Neuronal stem cell (in vitro differentiated cells): ENCODE data around the gene MYF5.

Experiments
- DNase-seq: peaks from one replicate; pipeline ENCODE4 v3.0.0-alpha.2; 2013; ENCODE audit warnings: low spot score
- H2AFZ ChIP-seq: one replicate; pipeline ENCODE4 v1.6.1; 2013; ENCODE audit warnings: mild to moderate bottlenecking, low read length, inconsistent platforms
- H2AK5ac ChIP-seq: 2 replicates; pipeline ENCODE4 v1.6.1; 2013; ENCODE audit warnings: low read depth, mild to moderate bottlenecking, inconsistent platforms, low read length, moderate library complexity, mixed read lengths
- H2BK120ac ChIP-seq: 2 replicates; pipeline ENCODE4 v1.6.1; 2013; ENCODE audit warnings: low read depth, mild to moderate bottlenecking, inconsistent platforms, low read length, moderate library complexity, mixed read lengths
- H2BK12ac ChIP-seq: one replicate; pipeline ENCODE4 v1.6.1; 2013; ENCODE audit warnings: low read length, inconsistent platforms
- H2BK15ac ChIP-seq: 2 replicates; pipeline ENCODE4 v1.6.1; 2013; ENCODE audit warnings: mild to moderate bottlenecking, low read length, inconsistent platforms, mixed read lengths
- H2BK5ac ChIP-seq: one replicate; pipeline ENCODE4 v1.6.1; 2013; ENCODE audit warnings: inconsistent platforms, mild to moderate bottlenecking, low read length, moderate library complexity
- H3K14ac ChIP-seq: one replicate; pipeline ENCODE4 v1.6.1; 2013; ENCODE audit warnings: low read length, inconsistent platforms
- H3K18ac ChIP-seq: 2 replicates; pipeline ENCODE4 v1.6.1; 2013; ENCODE audit warnings: low read length, inconsistent platforms
- H3K23ac ChIP-seq: 2 replicates; pipeline ENCODE4 v1.6.1; 2013; ENCODE audit warnings: low read depth, mild to moderate bottlenecking, mixed read lengths, low read length, inconsistent platforms; ENCODE audit not compliant: poor library complexity
- H3K27ac ChIP-seq: replicated peaks from 3 replicates; pipeline ENCODE4 v1.5.1; 2013; ENCODE audit warnings: low read length, inconsistent platforms
- H3K27me3 ChIP-seq, 3 experiments: 2 replicates each; pipeline ENCODE4 v1.6.1; 2013; ENCODE audit warnings: low read length in 3 of 3, mild to moderate bottlenecking in 2 of 3, inconsistent platforms in 1 of 3, low read depth in 1 of 3, mixed read lengths in 1 of 3, moderate library complexity in 1 of 3; ENCODE audit not compliant: control insufficient read depth in 3 of 3, insufficient read depth in 3 of 3
- H3K36me3 ChIP-seq, 2 donors: replicated peaks in 1 of 2; 2 replicates each; pipeline ENCODE4 v1.6.1; 2013; ENCODE audit warnings: low read length in 2 of 2; ENCODE audit not compliant: control insufficient read depth in 2 of 2, insufficient read depth in 2 of 2
- H3K4ac ChIP-seq: 2 replicates; pipeline ENCODE4 v1.6.1; 2013; ENCODE audit warnings: inconsistent platforms, mild to moderate bottlenecking, low read length, moderate library complexity
- H3K4me1 ChIP-seq, 2 donors: 1 replicate in 1 of 2; 2 replicates in 1 of 2; pipeline ENCODE4 v1.6.1; 2013; ENCODE audit warnings: low read length in 2 of 2, low read depth in 1 of 2; ENCODE audit not compliant: control insufficient read depth in 2 of 2, insufficient read depth in 1 of 2
- H3K4me2 ChIP-seq: one replicate; pipeline ENCODE4 v1.6.1; 2013; ENCODE audit warnings: mild to moderate bottlenecking, low read length, inconsistent platforms; ENCODE audit not compliant: insufficient read depth, poor library complexity, severe bottlenecking
- H3K4me3 ChIP-seq, 2 donors: 2 replicates each; pipeline ENCODE4 v1.5.1; 2013; ENCODE audit warnings: low read length in 2 of 2, mild to moderate bottlenecking in 2 of 2, inconsistent platforms in 1 of 2, moderate library complexity in 1 of 2
- H3K79me1 ChIP-seq: one replicate; pipeline ENCODE4 v1.6.1; 2013; ENCODE audit warnings: low read depth, mild to moderate bottlenecking, inconsistent platforms, low read length, moderate library complexity
- H3K9ac ChIP-seq: one replicate; pipeline ENCODE4 v1.6.1; 2013; ENCODE audit warnings: mild to moderate bottlenecking, low read depth, low read length, inconsistent platforms; ENCODE audit not compliant: poor library complexity
- H3K9me3 ChIP-seq, 2 donors: replicated peaks in 1 of 2; 2 replicates each; pipeline versions ENCODE3 to v1.6.1; 2013; ENCODE audit warnings: low read length in 2 of 2, mild to moderate bottlenecking in 2 of 2, inconsistent platforms in 1 of 2, low read depth in 1 of 2, mixed read lengths in 1 of 2, moderate library complexity in 1 of 2; ENCODE audit not compliant: control insufficient read depth in 2 of 2, insufficient read depth in 1 of 2
- H4K8ac ChIP-seq: one replicate; pipeline ENCODE4 v1.6.1; 2013; ENCODE audit warnings: low read depth, mild to moderate bottlenecking, inconsistent platforms, low read length, moderate library complexity
- H4K91ac ChIP-seq: one replicate; pipeline ENCODE4 v1.6.1; 2013; ENCODE audit warnings: low read length, low read depth, mild to moderate bottlenecking, inconsistent platforms; ENCODE audit not compliant: poor library complexity
- WGBS, 2 donors: extraction: QIAGEN DNeasy Blood & Tissue Kit; methylation state at CpG; one replicate each; pipeline ENCODE4 v1.1.7; 2013; ENCODE audit warnings: missing lambda C conversion rate in 2 of 2, mixed read lengths in 1 of 2; ENCODE audit not compliant: insufficient read length in 2 of 2, insufficient replicate concordance in 1 of 2; ENCODE audit errors: extremely low coverage in 2 of 2; 5-methylcytosine and 5-hydroxymethylcytosine counted together

Gene MYF5

GRCh38 chr12:80684077-80684495, 32.6 kb upstream of the MYF5 start:
- Histone ChIP-seq H3K4me2 (no peak overlapping the region), H3K27ac (no peak overlapping the region), H2AK5ac (no peak overlapping the region), H3K9me3 (no peaks in the 10 kb centered on the region), H3K27me3 (no peaks in the 10 kb centered on the region), H2BK120ac (no peak overlapping the region), H2BK5ac (no peak overlapping the region), H3K14ac (no peak overlapping the region), H4K8ac (no peak overlapping the region), H3K36me3 (no peaks in the 10 kb centered on the region), H3K4ac (no peak overlapping the region), H3K79me1 (no peaks in the 10 kb centered on the region), H3K4me1 (no peaks in the 10 kb centered on the region), H2BK12ac (no peak overlapping the region), H3K18ac (no peak overlapping the region), H3K23ac (no peak overlapping the region), H4K91ac (no peak overlapping the region), H3K9ac (no peak overlapping the region), H2BK15ac (no peak overlapping the region), H2AFZ (no peak overlapping the region), H3K4me3 (no peak overlapping the region)
- no CpG with 5 or more reads among the region's 7 CpGs for WGBS, 2 donors
- DNase-seq: no peak

GRCh38 chr12:80690090-80690489, 26.6 kb upstream of the MYF5 start:
- WGBS, 2 donors: no CpG with 5 or more reads among the region's 1 CpG
- H3K4me3 ChIP-seq: no peak overlapping the region
- H2BK15ac ChIP-seq: no peak overlapping the region
- no peaks in the 10 kb centered on the region for H3K27me3 ChIP-seq
- H3K23ac ChIP-seq: no peak overlapping the region
- H3K18ac ChIP-seq: no peak overlapping the region
- no peak overlapping the region for H3K4me2 ChIP-seq
- DNase-seq: no peak
- no peaks in the 10 kb centered on the region for H3K79me1 ChIP-seq
- no peaks in the 10 kb centered on the region for H3K36me3 ChIP-seq
- H4K91ac ChIP-seq: no peak overlapping the region
- H2BK120ac ChIP-seq: no peak overlapping the region
- no peaks in the 10 kb centered on the region for H3K9me3 ChIP-seq
- no peak overlapping the region for H3K14ac ChIP-seq
- H2BK5ac ChIP-seq: no peak overlapping the region
- H4K8ac ChIP-seq: no peak overlapping the region
- no peak overlapping the region for H2AK5ac ChIP-seq
- no peak overlapping the region for H3K9ac ChIP-seq
- H3K4me1 ChIP-seq: no peaks in the 10 kb centered on the region
- H3K27ac ChIP-seq: no peak overlapping the region
- no peak overlapping the region for H3K4ac ChIP-seq
- no peak overlapping the region for H2AFZ ChIP-seq
- no peak overlapping the region for H2BK12ac ChIP-seq

DNA sequence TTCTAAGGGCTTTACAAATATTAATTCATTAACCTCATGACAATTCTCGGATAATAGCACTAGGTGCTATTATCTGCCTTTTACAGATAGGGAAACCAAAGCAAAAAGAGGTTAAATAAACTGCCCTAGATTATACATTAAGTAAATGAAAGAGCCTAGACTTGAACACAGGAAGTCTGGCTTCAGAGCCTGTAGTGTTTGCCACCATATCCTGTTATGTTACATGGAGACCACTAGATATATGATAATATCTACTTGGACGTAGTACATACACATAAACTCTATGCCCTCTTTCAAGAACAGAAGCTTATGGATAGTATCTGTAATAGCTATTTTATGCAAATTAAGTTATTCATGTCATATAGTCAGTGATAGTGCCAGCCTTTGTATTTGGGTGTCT, 26.2 kb upstream of the MYF5 start:
- no peak overlapping the region for H2AK5ac ChIP-seq
- H2AFZ ChIP-seq: no peak overlapping the region
- no peak overlapping the region for H4K91ac ChIP-seq
- H3K9me3 ChIP-seq: no peaks in the 10 kb centered on the region
- no peaks in the 10 kb centered on the region for H3K27me3 ChIP-seq
- H3K79me1 ChIP-seq: no peaks in the 10 kb centered on the region
- H3K4ac ChIP-seq: no peak overlapping the region
- no peak overlapping the region for H3K9ac ChIP-seq
- DNase-seq: no peak
- H2BK15ac ChIP-seq: no peak overlapping the region
- no peak overlapping the region for H3K14ac ChIP-seq
- H3K4me1 ChIP-seq: no peaks in the 10 kb centered on the region
- no peak overlapping the region for H3K4me2 ChIP-seq
- no peak overlapping the region for H4K8ac ChIP-seq
- H2BK12ac ChIP-seq: no peak overlapping the region
- no peak overlapping the region for H2BK120ac ChIP-seq
- H2BK5ac ChIP-seq: no peak overlapping the region
- no peak overlapping the region for H3K27ac ChIP-seq
- H3K23ac ChIP-seq: no peak overlapping the region
- WGBS, 2 donors: no CpG with 5 or more reads among the region's 2 CpGs
- no peak overlapping the region for H3K4me3 ChIP-seq
- no peaks in the 10 kb centered on the region for H3K36me3 ChIP-seq
- H3K18ac ChIP-seq: no peak overlapping the region

GRCh38 chr12:80692114-80692513, 24.6 kb upstream of the MYF5 start:
- Histone ChIP-seq H3K27ac (no peak overlapping the region), H3K4ac (no peak overlapping the region), H3K9me3 (no peaks in the 10 kb centered on the region), H3K27me3 (no peaks in the 10 kb centered on the region), H3K14ac (no peak overlapping the region), H2BK120ac (no peak overlapping the region), H3K4me1 (no peaks in the 10 kb centered on the region), H2BK12ac (no peak overlapping the region), H3K79me1 (no peaks in the 10 kb centered on the region), H3K23ac (no peak overlapping the region), H3K4me2 (no peak overlapping the region), H4K91ac (no peak overlapping the region), H2AK5ac (no peak overlapping the region), H3K9ac (no peak overlapping the region), H3K18ac (no peak overlapping the region), H4K8ac (no peak overlapping the region), H3K36me3 (no peaks in the 10 kb centered on the region), H2BK15ac (no peak overlapping the region), H2BK5ac (peak overlapping the region; percentile 88), H2AFZ (peak overlapping the region; percentile 47), H3K4me3 (peak overlapping the region in 1 of 2 donors; percentile 27)
- no peak for DNase-seq
- WGBS, 2 donors: no CpG with 5 or more reads among the region's 1 CpG
